H9 (cell line): ENCODE data around the gene FEZF2. TPM values are rescaled to one million over a fixed set of nuclear protein-coding genes. Genes with fewer than 3 reads are reported as not detected.

Experiments used
- DNase-seq: peaks from one replicate; pipeline ENCODE4 v3.0.0-alpha.2; 2017
- H2AFZ ChIP-seq: one replicate; pipeline ENCODE4 v1.6.1; 2013; ENCODE audit warnings: mild to moderate bottlenecking, low read length, control low read depth, moderate library complexity
- H2AK5ac ChIP-seq: 2 replicates; pipeline ENCODE4 v1.6.1; 2013; ENCODE audit warnings: low read length, control low read depth, mixed read lengths; ENCODE audit not compliant: insufficient read length
- H2BK120ac ChIP-seq: one replicate; pipeline ENCODE4 v1.6.1; 2013; ENCODE audit warnings: low read depth, mild to moderate bottlenecking, low read length, control low read depth, inconsistent platforms; ENCODE audit not compliant: poor library complexity, severe bottlenecking
- H2BK12ac ChIP-seq: 2 replicates; pipeline ENCODE4 v1.6.1; 2013; ENCODE audit warnings: low read length, control low read depth, mixed read lengths, low read depth; ENCODE audit not compliant: insufficient read length
- H2BK15ac ChIP-seq: 2 replicates; pipeline ENCODE4 v1.6.1; 2013; ENCODE audit warnings: low read depth, low read length, control low read depth
- H2BK20ac ChIP-seq: one replicate; pipeline ENCODE4 v1.6.1; 2013; ENCODE audit warnings: low read depth, mild to moderate bottlenecking, low read length, control low read depth, inconsistent platforms; ENCODE audit not compliant: poor library complexity, severe bottlenecking
- H2BK5ac ChIP-seq: 2 replicates; pipeline ENCODE4 v1.6.1; 2013; ENCODE audit warnings: low read length, control low read depth, mixed read lengths; ENCODE audit not compliant: insufficient read length
- H3K14ac ChIP-seq: 2 replicates; pipeline ENCODE4 v1.6.1; 2013; ENCODE audit warnings: low read length, control low read depth; ENCODE audit not compliant: insufficient read depth
- H3K18ac ChIP-seq: 2 replicates; pipeline ENCODE4 v1.6.1; 2013; ENCODE audit warnings: low read depth, mild to moderate bottlenecking, mixed read lengths, low read length, control low read depth; ENCODE audit not compliant: insufficient read length
- H3K23ac ChIP-seq: 2 replicates; pipeline ENCODE4 v1.6.1; 2013; ENCODE audit warnings: low read length, control low read depth, mixed read lengths, low read depth; ENCODE audit not compliant: insufficient read length
- H3K23me2 ChIP-seq: 2 replicates; pipeline ENCODE4 v1.6.1; 2013; ENCODE audit warnings: low read depth, mild to moderate bottlenecking, mixed read lengths, low read length, control low read depth; ENCODE audit not compliant: insufficient read length, poor library complexity, severe bottlenecking
- H3K27ac ChIP-seq: 2 replicates; pipeline ENCODE4 v1.5.1; 2013; ENCODE audit warnings: low read length, control low read depth, mixed read lengths, low read depth; ENCODE audit not compliant: insufficient read length
- H3K27me3 ChIP-seq: 2 replicates; pipeline ENCODE4 v1.6.1; 2013; ENCODE audit warnings: low read length, control low read depth, inconsistent platforms; ENCODE audit not compliant: insufficient read depth
- H3K4ac ChIP-seq: 2 replicates; pipeline ENCODE4 v1.6.1; 2013; ENCODE audit warnings: low read depth, mild to moderate bottlenecking, control low read depth, inconsistent platforms, low read length, moderate library complexity
- H3K4me1 ChIP-seq: 2 replicates; pipeline ENCODE4 v1.6.1; 2013; ENCODE audit warnings: low read length, control low read depth, inconsistent platforms; ENCODE audit not compliant: insufficient read depth
- H3K4me2 ChIP-seq: 2 replicates; pipeline ENCODE4 v1.6.1; 2013; ENCODE audit warnings: low read length, control low read depth, mixed read lengths; ENCODE audit not compliant: insufficient read length, insufficient read depth
- H3K56ac ChIP-seq: 2 replicates; pipeline ENCODE4 v1.6.1; 2013; ENCODE audit warnings: low read depth, mild to moderate bottlenecking, mixed read lengths, low read length, control low read depth; ENCODE audit not compliant: insufficient read length
- H3K79me1 ChIP-seq: 2 replicates; pipeline ENCODE4 v1.6.1; 2013; ENCODE audit warnings: low read depth, mild to moderate bottlenecking, moderate library complexity, low read length, control low read depth, inconsistent platforms; ENCODE audit not compliant: insufficient read depth, poor library complexity, severe bottlenecking
- H3K79me2 ChIP-seq: 2 replicates; pipeline ENCODE4 v1.6.1; 2013; ENCODE audit warnings: low read length, control low read depth, inconsistent platforms; ENCODE audit not compliant: insufficient read depth
- H3K9ac ChIP-seq: 2 replicates; pipeline ENCODE4 v1.6.1; 2013; ENCODE audit warnings: low read length, control low read depth, mixed read lengths; ENCODE audit not compliant: insufficient read length; ENCODE audit errors: extremely low read depth
- H3K9me3 ChIP-seq: one replicate; pipeline ENCODE4 v1.6.1; 2013; ENCODE audit warnings: low read depth, low read length, inconsistent platforms; ENCODE audit not compliant: control insufficient read depth
- H3T11ph ChIP-seq: one replicate; pipeline ENCODE4 v1.6.1; 2013; ENCODE audit warnings: mild to moderate bottlenecking, low read length, control low read depth, inconsistent platforms
- H4K20me1 ChIP-seq: one replicate; pipeline ENCODE4 v1.6.1; 2013; ENCODE audit not compliant: control insufficient read depth, insufficient read length, insufficient read depth
- H4K5ac ChIP-seq: 2 replicates; pipeline ENCODE4 v1.6.1; 2013; ENCODE audit warnings: low read depth, mild to moderate bottlenecking, mixed read lengths, low read length, control low read depth; ENCODE audit not compliant: insufficient read length
- H4K8ac ChIP-seq: replicated peaks from 2 replicates; pipeline ENCODE4 v1.6.1; 2013; ENCODE audit warnings: low read length, control low read depth, mixed read lengths, low read depth; ENCODE audit not compliant: insufficient read length
- H4K91ac ChIP-seq: 2 replicates; pipeline ENCODE4 v1.6.1; 2013; ENCODE audit warnings: low read depth, mild to moderate bottlenecking, moderate library complexity, mixed read lengths, low read length, control low read depth; ENCODE audit not compliant: insufficient read length
- H3K27ac Mint-ChIP-seq, 3 experiments: 2 replicates in 2 of 3; 3 replicates in 1 of 3; pipeline ENCODE4 v1.8.0; 2020 to 2021; ENCODE audit warnings: mixed read lengths in 3 of 3, mild to moderate bottlenecking in 1 of 3, moderate library complexity in 1 of 3
- H3K27me3 Mint-ChIP-seq: 2 replicates; pipeline ENCODE4 v1.8.0; 2021; ENCODE audit warnings: low read depth, mild to moderate bottlenecking, moderate library complexity, mixed read lengths
- H3K36me3 Mint-ChIP-seq, 3 experiments: 2 replicates in 2 of 3; 3 replicates in 1 of 3; pipeline ENCODE4 v1.8.0; 2020 to 2021; ENCODE audit warnings: low read depth in 3 of 3, mixed read lengths in 3 of 3; ENCODE audit not compliant: insufficient read depth in 1 of 3
- H3K4me1 Mint-ChIP-seq, 2 experiments: 2 replicates each; pipeline ENCODE4 v1.8.0; 2020; ENCODE audit warnings: mixed read lengths in 2 of 2
- H3K4me3 Mint-ChIP-seq, 2 experiments: 2 replicates in 1 of 2; 3 replicates in 1 of 2; pipeline ENCODE4 v1.8.0; 2020 to 2021; ENCODE audit warnings: mild to moderate bottlenecking in 2 of 2, mixed read lengths in 2 of 2, moderate library complexity in 1 of 2
- H3K9me3 Mint-ChIP-seq, 2 experiments: 2 replicates in 1 of 2; 3 replicates in 1 of 2; pipeline ENCODE4 v1.8.0; 2020; ENCODE audit warnings: mild to moderate bottlenecking in 2 of 2, mixed read lengths in 2 of 2, moderate library complexity in 1 of 2
- total RNA-seq: library from RNA; stranded (reverse); gene quantifications from 2 replicates; pipeline ENCODE4 v1.2.1, GENCODE V29; 2021
- TF ChIP-seq, protein P1 (sequence below): fragments of 200-600 bp; sonication (generic); conservative IDR thresholded peaks from 3 replicates; pipeline ENCODE4 v1.8.0; 2021; ENCODE audit warnings: antibody characterized with exemption, mild to moderate bottlenecking

Gene FEZF2
- total RNA-seq, 1 experiment from 2014 or later = 0.11 TPM

- no peak overlapping the region for H3K4ac ChIP-seq
- H3K79me1 ChIP-seq = no peaks in the 10 kb centered on the region
- no peak overlapping the region for H3K56ac ChIP-seq
- H4K91ac ChIP-seq = no peak overlapping the region
- TF ChIP-seq, protein P1, sequence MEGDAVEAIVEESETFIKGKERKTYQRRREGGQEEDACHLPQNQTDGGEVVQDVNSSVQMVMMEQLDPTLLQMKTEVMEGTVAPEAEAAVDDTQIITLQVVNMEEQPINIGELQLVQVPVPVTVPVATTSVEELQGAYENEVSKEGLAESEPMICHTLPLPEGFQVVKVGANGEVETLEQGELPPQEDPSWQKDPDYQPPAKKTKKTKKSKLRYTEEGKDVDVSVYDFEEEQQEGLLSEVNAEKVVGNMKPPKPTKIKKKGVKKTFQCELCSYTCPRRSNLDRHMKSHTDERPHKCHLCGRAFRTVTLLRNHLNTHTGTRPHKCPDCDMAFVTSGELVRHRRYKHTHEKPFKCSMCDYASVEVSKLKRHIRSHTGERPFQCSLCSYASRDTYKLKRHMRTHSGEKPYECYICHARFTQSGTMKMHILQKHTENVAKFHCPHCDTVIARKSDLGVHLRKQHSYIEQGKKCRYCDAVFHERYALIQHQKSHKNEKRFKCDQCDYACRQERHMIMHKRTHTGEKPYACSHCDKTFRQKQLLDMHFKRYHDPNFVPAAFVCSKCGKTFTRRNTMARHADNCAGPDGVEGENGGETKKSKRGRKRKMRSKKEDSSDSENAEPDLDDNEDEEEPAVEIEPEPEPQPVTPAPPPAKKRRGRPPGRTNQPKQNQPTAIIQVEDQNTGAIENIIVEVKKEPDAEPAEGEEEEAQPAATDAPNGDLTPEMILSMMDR = no peak
- peaks cover 4% of the 10 kb centered on the region for H3K23me2 ChIP-seq
- no peak overlapping the region for H2BK120ac ChIP-seq
- no peak overlapping the region for H3K14ac ChIP-seq
- Mint-ChIP-seq H3K4me3 (no peak overlapping the region), H3K27me3 (peaks cover 69% of the 10 kb centered on the region), H3K9me3 (no peaks in the 10 kb centered on the region; a peak in 1 of 5 replicates), H3K36me3 (no peaks in the 10 kb centered on the region), H3K27ac (no peak overlapping the region), H3K4me1 (peaks cover 42 to 47% of the 10 kb centered on the region in 2 experiments)
- H4K5ac ChIP-seq = no peak overlapping the region
- no peak overlapping the region for H3K9ac ChIP-seq
- H3K4me2 ChIP-seq = no peak overlapping the region
- H3T11ph ChIP-seq = no peak overlapping the region
- no peak overlapping the region for H3K18ac ChIP-seq
- no peaks in the 10 kb centered on the region for H3K9me3 ChIP-seq
- H2BK15ac ChIP-seq = no peak overlapping the region
- H3K4me1 ChIP-seq = no peaks in the 10 kb centered on the region; the same call in 1 of the 2 replicates
- no peak overlapping the region for H3K23ac ChIP-seq
- DNase-seq = no peak
- no peak overlapping the region for H2BK5ac ChIP-seq
- no peaks in the 10 kb centered on the region for H3K79me2 ChIP-seq
- H3K27ac ChIP-seq = no peak overlapping the region
- H4K20me1 ChIP-seq = no peaks in the 10 kb centered on the region
- H2BK12ac ChIP-seq = no peak overlapping the region
- no peak overlapping the region for H2BK20ac ChIP-seq
- H2AFZ ChIP-seq = no peak overlapping the region
- H3K27me3 ChIP-seq = peaks cover 45% of the 10 kb centered on the region
- no peak overlapping the region for H4K8ac ChIP-seq
- no peak overlapping the region for H2AK5ac ChIP-seq
These were observed 9.2 kb downstream of the FEZF2 start for GRCh38 chr3:62364191-62364590.
